Measurements from ENCODE around the gene ZBTB4.

- no peak for TF ChIP-seq EP300 (IDR thresholded peaks at IDR 0.05)
- TF ChIP-seq, protein P1, sequence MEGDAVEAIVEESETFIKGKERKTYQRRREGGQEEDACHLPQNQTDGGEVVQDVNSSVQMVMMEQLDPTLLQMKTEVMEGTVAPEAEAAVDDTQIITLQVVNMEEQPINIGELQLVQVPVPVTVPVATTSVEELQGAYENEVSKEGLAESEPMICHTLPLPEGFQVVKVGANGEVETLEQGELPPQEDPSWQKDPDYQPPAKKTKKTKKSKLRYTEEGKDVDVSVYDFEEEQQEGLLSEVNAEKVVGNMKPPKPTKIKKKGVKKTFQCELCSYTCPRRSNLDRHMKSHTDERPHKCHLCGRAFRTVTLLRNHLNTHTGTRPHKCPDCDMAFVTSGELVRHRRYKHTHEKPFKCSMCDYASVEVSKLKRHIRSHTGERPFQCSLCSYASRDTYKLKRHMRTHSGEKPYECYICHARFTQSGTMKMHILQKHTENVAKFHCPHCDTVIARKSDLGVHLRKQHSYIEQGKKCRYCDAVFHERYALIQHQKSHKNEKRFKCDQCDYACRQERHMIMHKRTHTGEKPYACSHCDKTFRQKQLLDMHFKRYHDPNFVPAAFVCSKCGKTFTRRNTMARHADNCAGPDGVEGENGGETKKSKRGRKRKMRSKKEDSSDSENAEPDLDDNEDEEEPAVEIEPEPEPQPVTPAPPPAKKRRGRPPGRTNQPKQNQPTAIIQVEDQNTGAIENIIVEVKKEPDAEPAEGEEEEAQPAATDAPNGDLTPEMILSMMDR (IDR thresholded peaks at IDR 0.05), result no peak
These were observed 15.3 kb downstream of the ZBTB4 start for GRCh38 chr17:7464081-7464480.
